ENCODE measurements around the gene NPPA. TPM values are rescaled to one million over a fixed set of nuclear protein-coding genes. Genes with fewer than 3 reads are reported as not detected.
A peak's percentile ranks its signal among the peaks of the same experiment; 100 is the strongest.

Gene NPPA
- total and polyA plus RNA-seq, 9 of the 15 experiments (the other 6 are each of a cell fraction or from before 2014, with no cell fraction given) = not detected

GRCh38 chr1:11845641-11846335, 1.8 kb downstream of the NPPA start (continued):
- TF ChIP-seq CHAMP1 (IDR thresholded peaks at IDR 0.05) (no peak), THAP7 (CRISPR knock-in tag; IDR thresholded peaks at IDR 0.05) (no peak), ILF3 (IDR thresholded peaks at IDR 0.05; ENCODE audit: borderline replicate concordance) (no peak), ZNF696 (CRISPR knock-in tag; conservative IDR thresholded peaks at IDR 0.05) (no peak), EWSR1 (IDR thresholded peaks at IDR 0.05; ENCODE audit: borderline replicate concordance, low read depth, partially characterized antibody) (no peak), ZBED1 (IDR thresholded peaks at IDR 0.05) (no peak), FOXP1 (CRISPR knock-in tag; IDR thresholded peaks at IDR 0.05) (peak; percentile 72; the same call in 1 of the 2 replicates), HLTF (IDR thresholded peaks at IDR 0.05) (no peak), ZNF311 (CRISPR knock-in tag; IDR thresholded peaks at IDR 0.05) (no peak), CEBPG (CRISPR knock-in tag; IDR thresholded peaks at IDR 0.05) (no peak), CEBPG (tag; conservative IDR thresholded peaks at IDR 0.05 in 1 of 2, IDR thresholded peaks at IDR 0.05 in 1 of 2) (no peak), MIER1 (IDR thresholded peaks at IDR 0.05; ENCODE audit: low read depth) (peak; percentile 96), MAZ (CRISPR knock-in tag; conservative IDR thresholded peaks at IDR 0.05 in 1 of 2, IDR thresholded peaks at IDR 0.05 in 1 of 2) (peak in 1 of 2 experiments; percentile 50; a peak in 1 of 4 replicates), RCOR1 (IDR thresholded peaks at IDR 0.05; ENCODE audit: borderline replicate concordance in 1 of 2, low read depth in 2 of 2, low read length in 2 of 2) (peak in 1 of 2 experiments; percentile 3; a peak in 1 of 4 replicates), ZFP30 (CRISPR knock-in tag; IDR thresholded peaks at IDR 0.05; ENCODE audit: borderline replicate concordance) (no peak), ELK3 (CRISPR knock-in tag; IDR thresholded peaks at IDR 0.05) (no peak), NR3C1 (CRISPR knock-in tag; IDR thresholded peaks at IDR 0.05) (no peak), SNRNP70 (optimal IDR thresholded peaks at IDR 0.05; ENCODE audit: low read depth, low read length) (no peak)
- TF ChIP-seq, protein P1, sequence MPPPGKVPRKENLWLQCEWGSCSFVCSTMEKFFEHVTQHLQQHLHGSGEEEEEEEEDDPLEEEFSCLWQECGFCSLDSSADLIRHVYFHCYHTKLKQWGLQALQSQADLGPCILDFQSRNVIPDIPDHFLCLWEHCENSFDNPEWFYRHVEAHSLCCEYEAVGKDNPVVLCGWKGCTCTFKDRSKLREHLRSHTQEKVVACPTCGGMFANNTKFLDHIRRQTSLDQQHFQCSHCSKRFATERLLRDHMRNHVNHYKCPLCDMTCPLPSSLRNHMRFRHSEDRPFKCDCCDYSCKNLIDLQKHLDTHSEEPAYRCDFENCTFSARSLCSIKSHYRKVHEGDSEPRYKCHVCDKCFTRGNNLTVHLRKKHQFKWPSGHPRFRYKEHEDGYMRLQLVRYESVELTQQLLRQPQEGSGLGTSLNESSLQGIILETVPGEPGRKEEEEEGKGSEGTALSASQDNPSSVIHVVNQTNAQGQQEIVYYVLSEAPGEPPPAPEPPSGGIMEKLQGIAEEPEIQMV (tag; conservative IDR thresholded peaks at IDR 0.05; ENCODE audit: low read depth) = 0 out of 2 replicates have a peak, but pooled peaks have one; percentile 17

Data from K562 (cell line).